Measurements from ENCODE around the gene ATG101.

GRCh38 chr12:52090291-52090690 is 20.5 kb downstream of the ATG101 start:
- no peak for TF ChIP-seq CTCF (IDR thresholded peaks at IDR 0.05)
- TF ChIP-seq EP300 (IDR thresholded peaks at IDR 0.05) = no peak

Data from esophagus muscularis mucosa (tissue), 3 donors.